ENCODE measurements around the gene ADSL. TPM values are rescaled to one million over a fixed set of nuclear protein-coding genes. Genes with fewer than 3 reads are reported as not detected.

ADSL gene
- total and polyA plus RNA-seq, 8 donors, result 40.4 to 110 (median 101) TPM

GRCh38 chr22:40436505-40437431, 90.5 kb downstream of the ADSL start:
- ATAC-seq (peak; percentile 81), DNase-seq (peak in 3 of 4 donors; percentile 53 to 65 (median 64))
- no peaks in the 10 kb centered on the region for H3K9me3 ChIP-seq
- peak overlapping the region; percentile 70 to 75 for H3K27ac ChIP-seq
- intact Hi-C loops (cut with DNase I), result loop anchor here in 1 of 2 donors (5.0 to 10.0 kb wide), 2 partner anchors 48 to 211 kb away; no protein-coding TSS in a partner anchor
- peaks cover 16 to 99% of the 10 kb centered on the region in 2 donors for H3K4me1 ChIP-seq
- H3K27me3 ChIP-seq, result no peaks in the 10 kb centered on the region
- peaks cover 0 to 29% of the 10 kb centered on the region in 2 donors for H3K36me3 ChIP-seq
- no peak overlapping the region for H3K4me3 ChIP-seq
- TF ChIP-seq CTCF (IDR thresholded peaks at IDR 0.05), result peak; percentile 47 to 58

Other genes with a start within 250 kb of the ADSL start
- 10 to 100 TPM; 40.3 to 40.7 TPM for gene TNRC6B, start 168.6 kb upstream of the ADSL start, total RNA-seq
- gene TNRC6B, start 168.6 kb upstream of the ADSL start, polyA plus RNA-seq (ENCODE audit: insufficient read length in 6 of 6), result 10 to 100 TPM; 13.7 to 16.8 (median 15.2) TPM
- 10 to 100 TPM; 66.9 to 76.7 TPM for gene SGSM3, start 24.1 kb downstream of the ADSL start, total RNA-seq
- gene SGSM3, start 24.1 kb downstream of the ADSL start, polyA plus RNA-seq (ENCODE audit: insufficient read length in 6 of 6), result 10 to 100 TPM; 61.6 to 92.8 (median 72.5) TPM